Stimulated activated naive CD8-positive, alpha-beta T cell treated with anti-CD3 and anti-CD28 coated beads, Interleukin-15, Interleukin-2, amounts not matched to agents 100 ng/mL and 50 ng/mL, for 24 hours (primary cell): ENCODE results near the gene MGLL.

Source experiments
- H3K27ac Mint-ChIP-seq: one replicate; pipeline ENCODE4 v1.8.0; 2021; ENCODE audit warnings: mild to moderate bottlenecking, mixed read lengths
- H3K27me3 Mint-ChIP-seq: one replicate; pipeline ENCODE4 v1.8.0; 2021; ENCODE audit warnings: mixed read lengths
- H3K36me3 Mint-ChIP-seq: one replicate; pipeline ENCODE4 v1.8.0; 2021; ENCODE audit warnings: low read depth, mixed read lengths
- H3K4me1 Mint-ChIP-seq: one replicate; pipeline ENCODE4 v1.8.0; 2021; ENCODE audit warnings: low read depth, mixed read lengths
- H3K4me3 Mint-ChIP-seq: one replicate; pipeline ENCODE4 v1.8.0; 2021; ENCODE audit warnings: mild to moderate bottlenecking, mixed read lengths
- H3K9me3 Mint-ChIP-seq: one replicate; pipeline ENCODE4 v1.8.0; 2021; ENCODE audit warnings: mixed read lengths

Gene MGLL

GRCh38 chr3:127647166-127647844 is 175.0 kb downstream of the MGLL start:
- Mint-ChIP-seq H3K4me3 (no peak overlapping the region), H3K4me1 (no peaks in the 10 kb centered on the region), H3K9me3 (no peaks in the 10 kb centered on the region), H3K27ac (no peak overlapping the region), H3K27me3 (no peaks in the 10 kb centered on the region), H3K36me3 (no peaks in the 10 kb centered on the region)

- H3K27me3 Mint-ChIP-seq, result no peaks in the 10 kb centered on the region
- H3K36me3 Mint-ChIP-seq, result no peaks in the 10 kb centered on the region
- no peak overlapping the region for H3K4me3 Mint-ChIP-seq
- no peak overlapping the region for H3K27ac Mint-ChIP-seq
- no peaks in the 10 kb centered on the region for H3K4me1 Mint-ChIP-seq
- H3K9me3 Mint-ChIP-seq, result no peaks in the 10 kb centered on the region
These were observed 175.7 kb downstream of the MGLL start for GRCh38 chr3:127646501-127647046.

- Mint-ChIP-seq H3K4me3 (no peak overlapping the region), H3K9me3 (no peaks in the 10 kb centered on the region), H3K36me3 (no peaks in the 10 kb centered on the region), H3K4me1 (no peaks in the 10 kb centered on the region), H3K27me3 (no peaks in the 10 kb centered on the region), H3K27ac (no peak overlapping the region)
These were observed 176.8 kb downstream of the MGLL start for GRCh38 chr3:127645371-127646015.

DNA sequence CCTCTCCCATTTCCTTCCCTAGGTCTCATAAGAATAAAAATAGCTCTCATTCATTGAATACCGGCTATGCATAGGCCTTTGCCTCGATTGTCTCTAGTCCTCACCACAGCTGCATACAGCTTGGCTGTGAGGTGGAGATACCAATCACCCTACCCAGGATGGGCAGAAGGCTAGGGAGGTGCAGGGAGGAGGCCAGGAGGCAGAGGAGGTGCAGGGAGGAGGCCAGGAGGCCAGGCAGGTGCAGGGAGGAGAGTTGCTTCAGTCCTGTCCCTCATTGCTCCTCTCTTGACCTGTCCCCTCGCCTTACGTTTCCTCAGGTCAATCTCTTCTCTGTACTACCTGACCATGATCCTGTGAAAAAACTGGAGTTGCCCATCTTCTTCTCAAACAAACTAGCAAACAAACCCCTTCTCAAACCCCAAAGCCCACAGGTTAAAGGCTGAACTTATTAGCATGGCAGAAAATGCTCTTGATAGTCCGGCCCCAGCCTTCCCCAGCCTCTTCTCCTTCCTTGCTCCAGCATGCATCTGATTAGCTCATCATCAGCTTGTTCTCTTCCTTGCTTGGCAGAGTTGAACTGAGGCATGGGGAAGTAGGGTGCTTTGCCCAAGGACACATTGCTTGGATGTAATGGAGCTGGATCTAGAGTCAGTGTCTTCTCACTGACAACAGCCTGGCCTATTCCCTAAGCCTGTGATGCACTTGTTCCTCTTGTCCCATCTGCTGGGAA is 177.5 kb downstream of the MGLL start:
- no peak overlapping the region for H3K27ac Mint-ChIP-seq

DNA sequence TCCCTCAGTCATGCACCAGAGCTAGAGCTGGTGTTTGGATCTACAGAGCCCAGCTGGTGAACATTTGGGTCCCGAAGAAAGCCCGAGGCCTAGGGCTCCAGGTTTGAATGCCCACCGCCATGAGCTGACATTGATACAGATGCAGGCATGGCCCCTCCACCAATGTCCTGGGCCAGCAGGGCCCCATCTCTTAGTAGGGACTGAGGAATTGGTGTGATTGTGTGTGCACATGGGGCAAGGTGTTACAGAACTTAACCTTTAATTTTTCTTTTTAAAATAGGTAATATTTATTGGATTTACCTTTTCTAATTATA is 182.3 kb downstream of the MGLL start:
- H3K27ac Mint-ChIP-seq, result no peak overlapping the region
- H3K36me3 Mint-ChIP-seq, result no peaks in the 10 kb centered on the region
- H3K4me1 Mint-ChIP-seq, result peaks cover 6% of the 10 kb centered on the region
- peaks cover under 1% of the 10 kb centered on the region for H3K27me3 Mint-ChIP-seq
- H3K9me3 Mint-ChIP-seq, result no peaks in the 10 kb centered on the region
- H3K4me3 Mint-ChIP-seq, result no peak overlapping the region

More for the DNA sequence above, 177.5 kb downstream of the MGLL start:
- H3K9me3 Mint-ChIP-seq, result no peaks in the 10 kb centered on the region
- H3K36me3 Mint-ChIP-seq, result no peaks in the 10 kb centered on the region
- no peaks in the 10 kb centered on the region for H3K27me3 Mint-ChIP-seq
- H3K4me1 Mint-ChIP-seq, result no peaks in the 10 kb centered on the region
- H3K4me3 Mint-ChIP-seq, result no peak overlapping the region

DNA sequence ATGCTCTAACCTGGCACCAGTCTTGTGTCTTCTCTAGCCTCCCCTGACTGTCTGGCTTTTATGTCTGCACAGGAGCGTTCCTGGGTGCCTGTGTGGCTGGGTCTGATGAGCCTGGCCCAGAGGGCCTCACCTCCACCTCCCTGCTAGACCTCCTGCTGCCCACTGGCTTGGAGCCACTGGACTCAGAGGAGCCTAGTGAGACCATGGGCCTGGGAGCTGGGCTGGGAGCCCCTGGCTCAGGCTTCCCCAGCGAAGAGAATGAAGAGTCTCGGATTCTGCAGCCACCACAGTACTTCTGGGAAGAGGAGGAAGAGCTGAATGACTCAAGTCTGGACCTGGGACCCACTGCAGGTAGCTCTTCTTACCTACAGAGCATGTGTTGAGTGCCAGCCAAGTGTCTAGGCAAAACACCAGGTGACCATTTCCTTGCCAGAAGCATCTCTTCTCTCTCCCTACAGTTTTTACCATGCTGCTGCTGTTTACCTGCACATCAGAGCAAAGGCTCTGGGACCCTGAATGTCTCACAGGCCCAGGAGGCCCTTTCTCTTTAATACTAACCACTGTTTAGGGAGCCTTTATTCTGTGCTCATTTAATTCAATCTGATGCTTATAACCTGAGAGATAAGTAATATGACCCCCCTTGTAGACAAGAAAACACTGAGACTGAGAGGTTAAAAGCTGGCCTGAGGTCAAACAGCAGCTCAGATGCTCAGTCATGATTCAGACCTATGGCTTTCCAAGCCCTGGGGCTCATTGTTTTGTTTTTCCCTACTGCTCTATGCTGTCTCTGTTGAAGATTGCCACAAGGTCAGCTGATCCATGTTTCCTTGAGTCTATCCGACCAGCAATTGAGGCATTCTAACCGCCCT is 182.9 kb downstream of the MGLL start:
- H3K27me3 Mint-ChIP-seq, result peaks cover 3% of the 10 kb centered on the region
- H3K36me3 Mint-ChIP-seq, result no peaks in the 10 kb centered on the region
- peaks cover 6% of the 10 kb centered on the region for H3K4me1 Mint-ChIP-seq
- H3K9me3 Mint-ChIP-seq, result no peaks in the 10 kb centered on the region
- no peak overlapping the region for H3K4me3 Mint-ChIP-seq
- H3K27ac Mint-ChIP-seq, result no peak overlapping the region
